Thoracic aorta (tissue), 2 donors: ENCODE data around the gene SBF1. TPM values are rescaled to one million over a fixed set of nuclear protein-coding genes. Genes with fewer than 3 reads are reported as not detected.

Experiments used
- ATAC-seq: fragments of 150-250 bp; one replicate; pipeline ENCODE4 v1.8.0; 2017; ENCODE audit warnings: low read depth; ENCODE audit not compliant: insufficient number of reproducible peaks, low FRiP score
- DNase-seq: peaks from one replicate; pipeline ENCODE4 v3.0.0-alpha.2; 2020; ENCODE audit warnings: low spot score
- H3K27ac ChIP-seq, 2 donors: fragments of 200-600 bp; sonication (generic); 1 replicate in 1 of 2; 2 replicates in 1 of 2; pipeline ENCODE4 v1.5.1; 2016; ENCODE audit warnings: mild to moderate bottlenecking in 2 of 2, moderate library complexity in 2 of 2
- H3K27me3 ChIP-seq: fragments of 200-600 bp; sonication (generic); replicated peaks from 2 replicates; pipeline ENCODE4 v1.6.0; 2016; ENCODE audit warnings: mild to moderate bottlenecking; ENCODE audit not compliant: insufficient read depth
- H3K36me3 ChIP-seq: fragments of 200-600 bp; sonication (generic); one replicate; pipeline ENCODE4 v1.5.1; 2016
- H3K4me1 ChIP-seq, 2 donors: fragments of 200-600 bp; sonication (generic); 1 replicate in 1 of 2; 2 replicates in 1 of 2; pipeline versions ENCODE4 v1.5.1 to v1.6.0; 2016; ENCODE audit warnings: low read depth in 2 of 2, mild to moderate bottlenecking in 1 of 2; ENCODE audit not compliant: control insufficient read depth in 1 of 2
- H3K4me3 ChIP-seq: fragments of 200-600 bp; sonication (generic); 2 replicates; pipeline ENCODE4 v1.5.1; 2016; ENCODE audit warnings: mild to moderate bottlenecking
- H3K9me3 ChIP-seq: fragments of 200-600 bp; sonication (generic); 2 replicates; pipeline ENCODE4 v1.5.1; 2016
- CTCF ChIP-seq: fragments of 200-600 bp; sonication (generic); IDR thresholded peaks from one replicate; pipeline ENCODE4 v1.5.1; 2019; ENCODE audit warnings: antibody characterized with exemption
- total RNA-seq, 2 donors: library from RNA; depleted of rRNA; stranded (reverse); fragments of >200 nt; gene quantifications; one replicate each; pipeline versions ENCODE4 v1.1.0 to v1.2.3, GENCODE V29; 2016

SBF1 gene, protein sequence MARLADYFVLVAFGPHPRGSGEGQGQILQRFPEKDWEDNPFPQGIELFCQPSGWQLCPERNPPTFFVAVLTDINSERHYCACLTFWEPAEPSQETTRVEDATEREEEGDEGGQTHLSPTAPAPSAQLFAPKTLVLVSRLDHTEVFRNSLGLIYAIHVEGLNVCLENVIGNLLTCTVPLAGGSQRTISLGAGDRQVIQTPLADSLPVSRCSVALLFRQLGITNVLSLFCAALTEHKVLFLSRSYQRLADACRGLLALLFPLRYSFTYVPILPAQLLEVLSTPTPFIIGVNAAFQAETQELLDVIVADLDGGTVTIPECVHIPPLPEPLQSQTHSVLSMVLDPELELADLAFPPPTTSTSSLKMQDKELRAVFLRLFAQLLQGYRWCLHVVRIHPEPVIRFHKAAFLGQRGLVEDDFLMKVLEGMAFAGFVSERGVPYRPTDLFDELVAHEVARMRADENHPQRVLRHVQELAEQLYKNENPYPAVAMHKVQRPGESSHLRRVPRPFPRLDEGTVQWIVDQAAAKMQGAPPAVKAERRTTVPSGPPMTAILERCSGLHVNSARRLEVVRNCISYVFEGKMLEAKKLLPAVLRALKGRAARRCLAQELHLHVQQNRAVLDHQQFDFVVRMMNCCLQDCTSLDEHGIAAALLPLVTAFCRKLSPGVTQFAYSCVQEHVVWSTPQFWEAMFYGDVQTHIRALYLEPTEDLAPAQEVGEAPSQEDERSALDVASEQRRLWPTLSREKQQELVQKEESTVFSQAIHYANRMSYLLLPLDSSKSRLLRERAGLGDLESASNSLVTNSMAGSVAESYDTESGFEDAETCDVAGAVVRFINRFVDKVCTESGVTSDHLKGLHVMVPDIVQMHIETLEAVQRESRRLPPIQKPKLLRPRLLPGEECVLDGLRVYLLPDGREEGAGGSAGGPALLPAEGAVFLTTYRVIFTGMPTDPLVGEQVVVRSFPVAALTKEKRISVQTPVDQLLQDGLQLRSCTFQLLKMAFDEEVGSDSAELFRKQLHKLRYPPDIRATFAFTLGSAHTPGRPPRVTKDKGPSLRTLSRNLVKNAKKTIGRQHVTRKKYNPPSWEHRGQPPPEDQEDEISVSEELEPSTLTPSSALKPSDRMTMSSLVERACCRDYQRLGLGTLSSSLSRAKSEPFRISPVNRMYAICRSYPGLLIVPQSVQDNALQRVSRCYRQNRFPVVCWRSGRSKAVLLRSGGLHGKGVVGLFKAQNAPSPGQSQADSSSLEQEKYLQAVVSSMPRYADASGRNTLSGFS (N-terminal part only)
- total RNA-seq = 10 to 100 TPM; 72.9 to 99.9 TPM

- Histone ChIP-seq H3K27ac (peak within 1 kb of the TSS; percentile 19 to 67), H3K4me1 (peaks cover 39 to 44% of the 10 kb centered on the region in 2 donors), H3K36me3 (no peaks in the 10 kb centered on the region), H3K27me3 (no peaks in the 10 kb centered on the region), H3K4me3 (peak within 1 kb of the TSS; percentile 94), H3K9me3 (no peaks in the 10 kb centered on the region)
- TF ChIP-seq CTCF = no peak
- peak; percentile 82 for ATAC-seq
- peak; percentile 64 for DNase-seq
These were observed at the start of gene SBF1 for GRCh38 chr22:50474710-50475651. Gene SBF1 (minus strand): TSS chr22:50475035. CDS start chr22:50474840, 195 bp downstream.

DNA sequence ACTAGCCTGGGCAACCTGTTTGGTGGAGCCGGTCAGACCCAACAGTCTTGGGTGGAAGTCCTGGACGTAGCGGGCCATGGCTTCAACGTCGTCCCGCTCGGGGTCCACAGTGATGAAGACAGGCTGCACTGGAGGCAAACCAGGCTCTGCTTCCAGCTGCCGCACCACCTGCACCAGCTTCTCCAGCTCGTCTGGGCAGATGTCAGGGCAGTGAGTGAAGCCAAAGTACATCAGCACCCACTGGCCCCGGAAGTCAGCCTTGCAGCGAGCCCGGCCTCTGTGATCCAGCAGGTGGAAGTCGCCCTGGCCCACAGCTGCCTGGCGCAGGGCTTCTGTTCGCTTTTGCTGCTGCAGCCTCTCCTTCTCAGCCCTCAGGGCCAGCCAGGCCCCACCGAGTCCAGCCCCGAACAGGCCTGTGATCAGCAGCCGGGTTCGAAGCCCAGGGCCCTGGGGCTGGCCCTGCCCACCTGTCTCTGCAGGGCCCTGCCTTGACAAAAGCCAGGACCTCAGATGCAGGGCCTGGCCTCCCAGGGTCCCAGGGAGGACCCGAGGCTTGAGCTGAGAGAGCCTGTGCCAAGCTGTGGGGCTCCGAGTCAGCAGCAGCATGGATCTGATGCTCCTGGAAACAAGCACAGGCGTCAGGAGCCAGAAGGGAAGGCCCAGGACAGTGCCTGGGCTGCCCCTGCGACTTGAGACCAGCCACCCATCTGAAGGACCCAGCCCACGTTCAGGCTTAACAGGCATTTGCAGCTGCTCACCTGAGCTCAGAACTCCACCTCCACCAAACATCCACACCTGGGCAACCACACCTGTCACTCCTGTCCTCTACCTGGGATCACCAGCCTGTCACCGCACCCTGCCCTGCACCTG, 49.2 kb upstream of the SBF1 start:
- no peak for TF ChIP-seq CTCF
- no peaks in the 10 kb centered on the region for H3K27me3 ChIP-seq
- peaks cover 15 to 18% of the 10 kb centered on the region in 2 donors for H3K4me1 ChIP-seq
- H3K27ac ChIP-seq = no peak overlapping the region
- H3K36me3 ChIP-seq = peaks cover 41% of the 10 kb centered on the region
- no peak for ATAC-seq
- no peak for DNase-seq
- H3K4me3 ChIP-seq = peak overlapping the region; percentile 75
- H3K9me3 ChIP-seq = no peaks in the 10 kb centered on the region

DNA sequence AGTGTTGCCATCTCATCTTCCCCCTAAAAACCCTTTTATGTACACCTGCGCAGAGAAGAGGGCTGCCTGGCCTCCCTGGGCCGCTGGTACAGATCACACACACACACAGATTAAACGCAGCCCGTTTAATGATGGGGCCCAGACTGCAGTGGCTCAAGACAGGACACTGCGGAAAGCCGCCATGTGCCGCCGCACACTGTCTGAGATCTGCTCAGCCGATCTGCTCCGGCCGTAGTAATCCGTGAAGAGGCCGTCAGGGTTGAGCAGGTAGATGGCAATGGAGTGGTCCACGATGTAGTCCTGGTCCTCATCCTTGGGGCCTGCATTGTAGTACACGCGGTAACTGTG, 48.6 kb upstream of the SBF1 start:
- no peak for TF ChIP-seq CTCF

GRCh38 chr22:50522806-50523438, 48.1 kb upstream of the SBF1 start:
- peaks cover 52% of the 10 kb centered on the region for H3K36me3 ChIP-seq
- no peaks in the 10 kb centered on the region for H3K27me3 ChIP-seq
- H3K9me3 ChIP-seq = no peaks in the 10 kb centered on the region
- peaks cover 15 to 17% of the 10 kb centered on the region in 2 donors for H3K4me1 ChIP-seq
- no peak overlapping the region for H3K27ac ChIP-seq
- H3K4me3 ChIP-seq = no peak overlapping the region
- DNase-seq (no peak), ATAC-seq (no peak)
- no peak for TF ChIP-seq CTCF

More for the DNA sequence above, 48.6 kb upstream of the SBF1 start:
- peaks cover 15 to 17% of the 10 kb centered on the region in 2 donors for H3K4me1 ChIP-seq
- no peak overlapping the region for H3K27ac ChIP-seq
- DNase-seq (no peak), ATAC-seq (no peak)
- H3K9me3 ChIP-seq = no peaks in the 10 kb centered on the region
- no peaks in the 10 kb centered on the region for H3K27me3 ChIP-seq
- peaks cover 47% of the 10 kb centered on the region for H3K36me3 ChIP-seq
- no peak overlapping the region for H3K4me3 ChIP-seq
